ENCODE data around the gene WDTC1. TPM values are rescaled to one million over a fixed set of nuclear protein-coding genes. Genes with fewer than 3 reads are reported as not detected.

Gene WDTC1
- total RNA-seq, 1 experiment from 2014 or later: 26.6 TPM

- no peaks in the 10 kb centered on the region for H3K79me2 ChIP-seq (ENCODE audit: insufficient read depth, low read length)
- no peak overlapping the region for H3K4me2 ChIP-seq (ENCODE audit: low read length)
- H3K27me3 ChIP-seq (ENCODE audit: insufficient read depth, low read length): no peaks in the 10 kb centered on the region
- no peak for ATAC-seq
- H3K9ac ChIP-seq (ENCODE audit: low read length): no peak overlapping the region
- H3K9me3 ChIP-seq (ENCODE audit: control insufficient read depth in 1 of 2, insufficient read depth in 1 of 2, low read depth in 1 of 2, low read length in 2 of 2): no peaks in the 10 kb centered on the region
- no peak for DNase-seq (ENCODE audit: low read depth, low spot score)
- H3K36me3 ChIP-seq (ENCODE audit: control insufficient read depth in 1 of 2, insufficient read depth in 2 of 2, low read length in 2 of 2): no peaks in the 10 kb centered on the region
- CTCF ChIA-PET: interaction anchor here (0.8 to 6.5 kb wide), 9 partner anchors 10 to 304 kb away, joined by 3 to 65 read pairs (median 7); partner anchors contain the start of gene MAP3K6
- peaks cover 6 to 19% of the 10 kb centered on the region in 2 experiments; a peak in 3 of 4 replicates for H3K4me1 ChIP-seq (ENCODE audit: control insufficient read depth in 1 of 2, insufficient read depth in 2 of 2, low read length in 2 of 2)
- no TSS peak for BruUV-seq (replicated peaks)
- RAD21 ChIA-PET (ENCODE audit: low non-redundant PET in 1 of 2, low total read pairs in 2 of 2, uncharacterized antibody in 2 of 2, unreplicated experiment in 2 of 2): interaction anchor here (0.6 to 2.0 kb wide), 3 partner anchors 82 to 197 kb away, joined by 3 to 5 read pairs (median 3); no protein-coding TSS in a partner anchor
- no peak overlapping the region for H3K4me3 ChIP-seq (replicated peaks in 1 of 2; ENCODE audit: low read depth in 1 of 2, low read length in 2 of 2)
- intact Hi-C loops (cut with micrococcal nuclease): no loop called here
- no peak overlapping the region for H2AFZ ChIP-seq (ENCODE audit: low read depth, low read length, poor library complexity, severe bottlenecking)
- H4K20me1 ChIP-seq (ENCODE audit: insufficient read depth): no peaks in the 10 kb centered on the region
- H3K9me2 ChIP-seq (ENCODE audit: insufficient read depth): no peaks in the 10 kb centered on the region
- TF ChIP-seq SP1 (IDR thresholded peaks at IDR 0.05; ENCODE audit: low read depth): no peak
- TF ChIP-seq ZNF274 (IDR thresholded peaks at IDR 0.05; ENCODE audit: low read depth, low read length): no peak
- TF ChIP-seq SIN3A (IDR thresholded peaks at IDR 0.05; ENCODE audit: low read depth): no peak
- no peak overlapping the region for H3K27ac ChIP-seq (ENCODE audit: low read depth, low read length)
- POLR2A ChIA-PET: no interaction called here
These were observed 68.2 kb downstream of the WDTC1 start for GRCh38 chr1:27302612-27303011.

DNA sequence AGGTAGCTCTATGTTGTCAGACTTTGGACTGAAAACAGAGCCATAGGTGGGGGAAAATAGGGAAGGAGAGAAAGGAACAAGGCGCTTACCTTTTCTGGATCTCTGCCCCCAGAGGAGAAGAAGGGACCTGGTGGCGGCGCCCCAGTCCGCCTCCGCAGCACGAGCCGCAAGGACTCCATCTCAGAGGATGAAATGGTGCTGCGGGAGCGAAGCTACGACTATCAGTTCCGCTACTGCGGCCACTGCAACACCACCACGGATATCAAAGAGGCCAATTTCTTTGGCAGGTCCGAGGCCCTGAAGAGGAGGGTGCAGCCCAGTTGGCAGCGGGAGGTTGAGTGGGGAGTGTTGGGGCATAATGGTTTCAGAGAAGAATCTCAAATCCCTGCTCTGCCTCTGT is 69.1 kb downstream of the WDTC1 start:
- no peak overlapping the region for H3K27ac ChIP-seq (ENCODE audit: low read depth, low read length)
- no peak overlapping the region for H3K9ac ChIP-seq (ENCODE audit: low read length)
- no peaks in the 10 kb centered on the region for H3K79me2 ChIP-seq (ENCODE audit: insufficient read depth, low read length)
- TF ChIP-seq POLR2A (IDR thresholded peaks at IDR 0.05; ENCODE audit: borderline replicate concordance, extremely low read depth, insufficient read depth, insufficient read length) (no peak), ELF1 (IDR thresholded peaks at IDR 0.05; ENCODE audit: borderline replicate concordance, low read depth) (no peak), CBX3 (IDR thresholded peaks at IDR 0.05; ENCODE audit: low read depth) (no peak), CTCF (IDR thresholded peaks at IDR 0.05 in 2 of 3, conservative IDR thresholded peaks at IDR 0.05 in 1 of 3; ENCODE audit: borderline replicate concordance in 1 of 3, insufficient read depth in 1 of 3, low read depth in 2 of 3, low read length in 2 of 3) (no peak), FOSL1 (IDR thresholded peaks at IDR 0.05; ENCODE audit: low read depth) (no peak)
- no peak for DNase-seq (ENCODE audit: low read depth, low spot score)
- H4K20me1 ChIP-seq (ENCODE audit: insufficient read depth): no peaks in the 10 kb centered on the region
- H3K4me1 ChIP-seq (ENCODE audit: control insufficient read depth in 1 of 2, insufficient read depth in 2 of 2, low read length in 2 of 2): peaks cover 6 to 19% of the 10 kb centered on the region in 2 experiments; a peak in 3 of 4 replicates
- no peaks in the 10 kb centered on the region for H3K9me3 ChIP-seq (ENCODE audit: control insufficient read depth in 1 of 2, insufficient read depth in 1 of 2, low read depth in 1 of 2, low read length in 2 of 2)
- H3K27me3 ChIP-seq (ENCODE audit: insufficient read depth, low read length): no peaks in the 10 kb centered on the region
- H3K4me2 ChIP-seq (ENCODE audit: low read length): no peak overlapping the region
- H3K4me3 ChIP-seq (replicated peaks in 1 of 2; ENCODE audit: low read depth in 1 of 2, low read length in 2 of 2): no peak overlapping the region
- ChIA-PET RAD21 (ENCODE audit: low non-redundant PET in 1 of 2, low total read pairs in 2 of 2, uncharacterized antibody in 2 of 2, unreplicated experiment in 2 of 2) (no interaction called here), POLR2A (no interaction called here), CTCF (interaction anchor here (1.6 to 6.5 kb wide), 2 partner anchors 62 to 93 kb away, joined by 4 to 65 read pairs; no protein-coding TSS in a partner anchor)
- H3K9me2 ChIP-seq (ENCODE audit: insufficient read depth): no peaks in the 10 kb centered on the region
- H3K36me3 ChIP-seq (ENCODE audit: control insufficient read depth in 1 of 2, insufficient read depth in 2 of 2, low read length in 2 of 2): no peaks in the 10 kb centered on the region
- BruUV-seq (replicated peaks): no TSS peak
- intact Hi-C loops (cut with micrococcal nuclease): no loop called here
- ATAC-seq: no peak
- H2AFZ ChIP-seq (ENCODE audit: low read depth, low read length, poor library complexity, severe bottlenecking): no peak overlapping the region

Data from HCT116 (cell line).